Measurements from ENCODE around the gene IQCN. TPM values are rescaled to one million over a fixed set of nuclear protein-coding genes. Genes with fewer than 3 reads are reported as not detected.
"Not testable (repeated sequence)": the region's sequence is repeated elsewhere in the genome, so short reads cannot be mapped to it uniquely, and the experiment has no call there.

The IQCN gene
- polyA plus RNA-seq, 1 donor = 3.4 TPM

DNA sequence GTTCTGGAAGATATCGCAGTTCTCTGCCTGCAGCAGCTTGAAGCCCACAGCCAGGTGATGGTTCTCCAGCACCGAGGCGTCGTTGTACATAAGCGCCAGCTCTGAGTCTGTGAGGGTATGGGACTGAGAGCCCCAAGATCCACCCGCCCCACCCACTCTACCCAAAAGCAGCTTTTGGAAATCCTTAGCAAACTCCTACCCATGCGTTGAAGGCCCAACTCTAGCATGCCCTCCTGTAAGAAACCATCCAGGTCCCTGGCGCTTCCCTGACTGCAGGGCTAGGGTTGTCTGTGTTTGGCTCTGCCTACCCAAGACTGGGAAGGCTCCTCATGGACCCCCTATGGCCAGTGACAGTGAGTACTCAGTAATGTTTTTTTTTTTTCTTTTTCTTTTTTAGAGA, 57.5 kb downstream of the IQCN start:
- no peak for DNase-seq (ENCODE audit: low read depth)

DNA sequence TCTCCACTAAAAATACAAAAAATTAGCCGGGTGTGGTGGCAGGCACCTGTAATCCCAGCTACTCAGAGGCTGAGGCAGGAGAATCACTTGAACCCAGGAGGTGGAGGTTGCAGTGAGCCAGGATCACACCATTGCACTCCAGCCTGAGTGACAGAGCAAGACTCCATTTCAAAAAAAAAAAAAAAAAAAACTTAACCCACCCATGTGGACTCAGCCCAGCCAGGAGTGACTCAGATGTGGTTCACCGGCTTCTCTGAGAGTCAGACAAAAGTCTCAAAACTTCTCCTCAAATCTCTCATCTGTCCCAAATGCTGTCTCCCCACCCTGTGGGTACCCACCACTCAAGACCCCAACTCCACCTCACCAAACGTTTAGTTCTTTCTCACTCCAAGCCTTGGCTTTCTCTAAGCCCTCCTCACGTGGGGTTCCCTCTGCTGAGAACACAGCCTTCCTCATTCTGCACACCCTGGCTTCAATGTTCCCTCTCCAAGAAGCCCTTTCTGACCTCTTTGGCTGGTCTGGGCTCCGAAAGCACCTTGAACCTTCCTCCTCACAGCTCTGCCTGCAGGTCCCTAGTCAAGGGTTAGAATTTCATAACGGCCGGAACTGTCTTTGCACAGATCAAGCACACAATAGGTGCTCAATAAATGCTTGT, 59.3 kb downstream of the IQCN start:
- no peak for DNase-seq (ENCODE audit: low read depth)

DNA sequence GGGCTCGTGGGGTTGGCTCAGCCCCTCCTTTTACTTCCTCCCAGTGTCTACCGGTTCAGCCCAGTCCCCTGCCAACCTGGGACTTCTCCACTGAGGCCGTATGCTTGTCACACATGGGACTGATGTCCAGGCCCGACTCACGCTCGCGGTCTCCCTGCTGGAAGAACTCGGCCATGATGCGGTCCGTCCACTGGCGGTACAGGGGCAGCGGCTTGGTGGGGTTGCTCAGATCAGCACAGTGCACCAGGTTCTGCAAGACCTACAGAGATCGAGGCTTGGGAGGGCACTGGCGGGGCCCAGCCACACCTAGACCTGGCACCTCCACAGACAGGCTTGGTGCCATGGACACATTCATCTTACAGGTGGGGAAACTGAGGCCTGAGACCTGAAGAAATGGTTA, 62.6 kb downstream of the IQCN start:
- no peak for DNase-seq (ENCODE audit: low read depth)

DNA sequence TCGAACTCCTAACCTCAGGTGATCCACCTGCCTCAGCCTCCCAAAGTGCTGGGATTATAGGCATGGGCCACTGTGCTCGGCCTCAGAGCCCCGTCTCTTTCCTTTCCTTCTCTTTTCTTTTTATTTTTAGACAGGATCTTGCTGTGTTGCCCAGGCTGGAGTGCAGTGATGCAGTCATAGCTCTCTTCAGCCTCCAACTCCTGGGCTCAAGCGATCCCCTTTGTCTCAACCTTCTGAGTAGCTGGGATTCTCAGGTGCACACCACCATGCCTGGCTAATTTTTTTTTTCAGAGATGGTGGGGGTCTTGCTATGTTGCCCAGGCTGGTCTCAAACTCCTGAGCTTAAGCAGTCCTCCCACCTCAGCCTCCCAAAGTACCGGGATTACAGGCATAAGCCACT, 64.3 kb downstream of the IQCN start:
- not testable (repeated sequence) for DNase-seq (ENCODE audit: low read depth)

DNA sequence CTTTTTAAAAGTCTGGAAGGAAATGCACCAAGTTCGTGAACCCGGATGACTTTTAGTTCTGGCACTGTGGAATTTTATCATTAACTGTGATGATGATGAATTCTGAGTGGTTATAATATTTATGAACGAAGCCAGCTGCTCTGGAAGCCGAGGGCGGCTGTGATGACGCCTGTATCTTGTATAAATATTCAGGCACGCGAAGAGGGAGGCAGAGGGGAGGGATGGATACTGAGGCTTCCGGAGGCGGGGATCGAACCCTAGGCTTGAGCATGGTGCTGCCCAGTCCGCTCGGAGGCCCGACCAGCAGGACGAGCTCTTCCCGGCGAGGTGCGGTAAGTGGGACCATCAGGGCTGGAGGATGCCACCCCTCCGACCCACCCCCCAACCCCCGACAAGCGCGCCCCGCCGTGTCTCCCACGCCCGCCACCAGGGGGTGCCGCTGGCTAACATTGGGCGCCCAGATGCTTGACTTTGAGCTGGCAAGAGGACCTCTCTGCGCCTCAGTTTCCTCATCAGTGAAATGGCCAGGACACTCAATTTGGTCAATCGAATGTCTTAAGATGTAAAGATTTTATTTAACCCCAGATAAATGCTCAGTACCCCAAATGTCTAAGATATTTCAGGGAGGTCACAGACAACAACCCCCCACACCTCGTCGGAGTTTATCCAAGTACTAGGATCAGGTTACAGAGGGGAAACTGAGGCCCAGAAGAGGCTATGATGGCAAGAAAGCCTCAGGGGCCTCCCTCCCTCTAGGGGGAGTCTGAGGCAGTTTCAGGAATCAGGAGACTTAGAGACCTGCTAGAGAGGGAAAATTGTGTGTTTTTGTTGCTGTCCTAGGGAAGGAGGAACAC, 65.9 kb downstream of the IQCN start:
- DNase-seq (ENCODE audit: low read depth) = no peak

Other genes starting within 250 kb of the IQCN start
- 0.35 TPM for gene IL12RB1, start 187.5 kb downstream of the IQCN start, polyA plus RNA-seq (ENCODE audit: insufficient read length)
- 11.4 TPM for gene MAST3, start 176.7 kb downstream of the IQCN start, polyA plus RNA-seq (ENCODE audit: insufficient read length)
- 57.8 TPM for gene PIK3R2, start 121.3 kb downstream of the IQCN start, polyA plus RNA-seq (ENCODE audit: insufficient read length)
- gene IFI30, start 100.6 kb downstream of the IQCN start, polyA plus RNA-seq (ENCODE audit: insufficient read length) = 0.11 TPM
- 6.2 TPM for gene MPV17L2, start 81.2 kb downstream of the IQCN start, polyA plus RNA-seq (ENCODE audit: insufficient read length)
- gene RAB3A, start 70.4 kb downstream of the IQCN start, polyA plus RNA-seq (ENCODE audit: insufficient read length) = 4.2 TPM
- gene PDE4C, start 48.0 kb downstream of the IQCN start, polyA plus RNA-seq (ENCODE audit: insufficient read length) = 4.8 TPM
- 129 TPM for gene JUND, start 7.2 kb upstream of the IQCN start, polyA plus RNA-seq (ENCODE audit: insufficient read length)
- gene LSM4, start 48.6 kb upstream of the IQCN start, polyA plus RNA-seq (ENCODE audit: insufficient read length) = 87.8 TPM
- gene PGPEP1, start 66.1 kb upstream of the IQCN start, polyA plus RNA-seq (ENCODE audit: insufficient read length) = 8.1 TPM
- gene GDF15, start 111.7 kb upstream of the IQCN start, polyA plus RNA-seq (ENCODE audit: insufficient read length) = 0.30 TPM
- 1.6 TPM for gene LRRC25, start 123.2 kb upstream of the IQCN start, polyA plus RNA-seq (ENCODE audit: insufficient read length)
- 94.6 TPM for gene SSBP4, start 144.9 kb upstream of the IQCN start, polyA plus RNA-seq (ENCODE audit: insufficient read length)
- gene ISYNA1, start 163.7 kb upstream of the IQCN start, polyA plus RNA-seq (ENCODE audit: insufficient read length) = 164 TPM
- 16.8 TPM for gene ELL, start 247.6 kb upstream of the IQCN start, polyA plus RNA-seq (ENCODE audit: insufficient read length)